Ishikawa (cell line): ENCODE data around the gene KIAA1671.

Experiments
- CEBPB ChIP-seq: IDR thresholded peaks from 2 replicates; pipeline ENCODE4 v1.6.1; 2012
- CREB1 ChIP-seq: IDR thresholded peaks from 2 replicates; pipeline ENCODE4 v1.6.1; 2012; ENCODE audit warnings: low read depth
- EGR1 ChIP-seq: IDR thresholded peaks from 2 replicates; pipeline ENCODE4 v1.6.1; 2012
- EP300 ChIP-seq: IDR thresholded peaks from 2 replicates; pipeline ENCODE4 v1.6.1; 2012; ENCODE audit warnings: borderline replicate concordance
- FOXM1 ChIP-seq: IDR thresholded peaks from 2 replicates; pipeline ENCODE4 v1.6.1; 2012; ENCODE audit warnings: low read depth, borderline replicate concordance
- NFIC ChIP-seq: IDR thresholded peaks from 2 replicates; pipeline ENCODE4 v1.6.1; 2012
- RAD21 ChIP-seq: IDR thresholded peaks from 2 replicates; pipeline ENCODE4 v1.6.1; 2012; ENCODE audit warnings: low read depth
- TAF1 ChIP-seq: IDR thresholded peaks from 2 replicates; pipeline ENCODE4 v1.6.1; 2012; ENCODE audit warnings: low read depth, mild to moderate bottlenecking
- TCF12 ChIP-seq: IDR thresholded peaks from 2 replicates; pipeline ENCODE4 v1.6.1; 2012; ENCODE audit warnings: low read depth
- TEAD4 ChIP-seq: IDR thresholded peaks from 2 replicates; pipeline ENCODE4 v1.6.1; 2012
- YY1 ChIP-seq: IDR thresholded peaks from 2 replicates; pipeline ENCODE4 v1.6.1; 2012; ENCODE audit warnings: low read depth
- ZBTB7A ChIP-seq: IDR thresholded peaks from 2 replicates; pipeline ENCODE4 v1.6.1; 2012; ENCODE audit warnings: low read depth
- TF ChIP-seq, protein P1 (sequence below): IDR thresholded peaks from 2 replicates; pipeline ENCODE4 v1.6.1; 2012; ENCODE audit warnings: low read depth, mild to moderate bottlenecking
- TF ChIP-seq, protein P2 (sequence below): IDR thresholded peaks from 2 replicates; pipeline ENCODE4 v1.6.1; 2012
- TF ChIP-seq, protein P3 (sequence below): IDR thresholded peaks from 2 replicates; pipeline ENCODE4 v1.6.1; 2012

KIAA1671 gene

DNA sequence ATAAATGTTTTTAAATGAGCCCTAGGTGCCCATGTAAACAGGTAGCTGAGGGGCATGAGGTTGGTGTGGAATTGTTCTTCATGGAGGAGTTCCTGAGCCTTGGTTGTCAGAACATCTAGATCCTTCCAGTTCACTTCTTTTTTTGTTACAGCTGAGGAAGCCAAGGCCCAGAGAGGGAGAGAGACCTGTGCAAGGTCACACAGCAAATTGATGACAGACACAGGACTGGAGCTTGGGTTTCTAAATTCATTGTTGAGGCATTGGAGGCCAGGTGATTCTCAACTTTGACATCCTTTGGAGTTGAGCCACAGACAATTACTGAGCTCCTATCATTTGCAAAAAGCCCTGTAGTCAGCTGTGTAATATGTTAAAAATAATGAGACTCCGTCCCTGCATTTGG lies 174.0 kb downstream of the KIAA1671 start:
- no peak for TF ChIP-seq TEAD4
- TF ChIP-seq NFIC = no peak
- no peak for TF ChIP-seq YY1
- no peak for TF ChIP-seq FOXM1
- TF ChIP-seq, protein P1, sequence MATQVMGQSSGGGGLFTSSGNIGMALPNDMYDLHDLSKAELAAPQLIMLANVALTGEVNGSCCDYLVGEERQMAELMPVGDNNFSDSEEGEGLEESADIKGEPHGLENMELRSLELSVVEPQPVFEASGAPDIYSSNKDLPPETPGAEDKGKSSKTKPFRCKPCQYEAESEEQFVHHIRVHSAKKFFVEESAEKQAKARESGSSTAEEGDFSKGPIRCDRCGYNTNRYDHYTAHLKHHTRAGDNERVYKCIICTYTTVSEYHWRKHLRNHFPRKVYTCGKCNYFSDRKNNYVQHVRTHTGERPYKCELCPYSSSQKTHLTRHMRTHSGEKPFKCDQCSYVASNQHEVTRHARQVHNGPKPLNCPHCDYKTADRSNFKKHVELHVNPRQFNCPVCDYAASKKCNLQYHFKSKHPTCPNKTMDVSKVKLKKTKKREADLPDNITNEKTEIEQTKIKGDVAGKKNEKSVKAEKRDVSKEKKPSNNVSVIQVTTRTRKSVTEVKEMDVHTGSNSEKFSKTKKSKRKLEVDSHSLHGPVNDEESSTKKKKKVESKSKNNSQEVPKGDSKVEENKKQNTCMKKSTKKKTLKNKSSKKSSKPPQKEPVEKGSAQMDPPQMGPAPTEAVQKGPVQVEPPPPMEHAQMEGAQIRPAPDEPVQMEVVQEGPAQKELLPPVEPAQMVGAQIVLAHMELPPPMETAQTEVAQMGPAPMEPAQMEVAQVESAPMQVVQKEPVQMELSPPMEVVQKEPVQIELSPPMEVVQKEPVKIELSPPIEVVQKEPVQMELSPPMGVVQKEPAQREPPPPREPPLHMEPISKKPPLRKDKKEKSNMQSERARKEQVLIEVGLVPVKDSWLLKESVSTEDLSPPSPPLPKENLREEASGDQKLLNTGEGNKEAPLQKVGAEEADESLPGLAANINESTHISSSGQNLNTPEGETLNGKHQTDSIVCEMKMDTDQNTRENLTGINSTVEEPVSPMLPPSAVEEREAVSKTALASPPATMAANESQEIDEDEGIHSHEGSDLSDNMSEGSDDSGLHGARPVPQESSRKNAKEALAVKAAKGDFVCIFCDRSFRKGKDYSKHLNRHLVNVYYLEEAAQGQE = no peak
- no peak for TF ChIP-seq CEBPB
- TF ChIP-seq TCF12 = no peak
- no peak for TF ChIP-seq CREB1
- TF ChIP-seq, protein P2, sequence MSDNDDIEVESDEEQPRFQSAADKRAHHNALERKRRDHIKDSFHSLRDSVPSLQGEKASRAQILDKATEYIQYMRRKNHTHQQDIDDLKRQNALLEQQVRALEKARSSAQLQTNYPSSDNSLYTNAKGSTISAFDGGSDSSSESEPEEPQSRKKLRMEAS = no peak
- TF ChIP-seq EP300 = no peak
- TF ChIP-seq, protein P3, sequence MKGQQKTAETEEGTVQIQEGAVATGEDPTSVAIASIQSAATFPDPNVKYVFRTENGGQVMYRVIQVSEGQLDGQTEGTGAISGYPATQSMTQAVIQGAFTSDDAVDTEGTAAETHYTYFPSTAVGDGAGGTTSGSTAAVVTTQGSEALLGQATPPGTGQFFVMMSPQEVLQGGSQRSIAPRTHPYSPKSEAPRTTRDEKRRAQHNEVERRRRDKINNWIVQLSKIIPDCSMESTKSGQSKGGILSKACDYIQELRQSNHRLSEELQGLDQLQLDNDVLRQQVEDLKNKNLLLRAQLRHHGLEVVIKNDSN = no peak
- no peak for TF ChIP-seq ZBTB7A
- TF ChIP-seq EGR1 = no peak

DNA sequence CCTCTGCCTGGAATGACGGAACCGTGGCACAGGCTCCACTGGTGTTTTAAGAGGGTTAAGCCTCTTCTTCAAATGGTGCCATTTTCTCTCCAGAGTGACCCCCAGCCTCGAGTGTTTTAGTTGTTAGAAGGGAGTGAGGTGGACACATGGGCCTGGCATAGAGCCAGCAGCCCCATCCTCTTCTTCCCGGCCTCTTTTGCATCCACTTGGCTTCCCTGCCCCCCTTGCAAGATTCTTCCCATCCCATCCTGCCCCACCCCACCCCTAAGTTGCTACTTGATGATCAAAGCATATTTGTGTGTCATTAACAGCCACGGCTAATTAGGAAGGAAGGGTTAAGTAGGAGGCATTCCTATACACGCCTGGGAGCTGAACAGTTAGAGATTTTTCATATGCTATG lies 174.8 kb downstream of the KIAA1671 start:
- TF ChIP-seq ZBTB7A (no peak), CREB1 (no peak), EGR1 (no peak), EP300 (no peak), RAD21 (no peak), NFIC (no peak), TCF12 (no peak)
- TF ChIP-seq, protein P1 = no peak
- TF ChIP-seq, protein P2 = no peak

DNA sequence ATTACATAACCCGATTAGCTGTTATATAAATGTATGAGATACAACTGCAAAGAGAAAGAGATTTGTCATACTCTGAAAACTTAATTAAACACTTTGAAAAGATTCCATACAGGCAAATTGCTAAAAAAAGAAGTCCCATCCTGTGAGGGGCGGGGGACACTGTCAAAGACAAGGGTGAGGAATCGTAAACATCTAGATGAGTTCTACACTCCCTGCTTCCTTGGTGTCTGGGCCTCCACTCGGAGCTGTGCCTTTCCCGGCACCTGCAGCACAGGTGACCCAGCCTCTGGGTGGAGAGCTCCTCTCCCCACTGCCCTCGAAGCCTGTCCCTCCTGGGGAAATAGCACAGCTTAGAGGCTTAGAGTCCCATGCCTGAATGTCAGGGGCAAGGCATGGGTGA lies 177.9 kb downstream of the KIAA1671 start:
- TF ChIP-seq, protein P2 = no peak
- TF ChIP-seq YY1 (no peak), ZBTB7A (no peak), NFIC (no peak), TEAD4 (no peak), CREB1 (no peak), EP300 (no peak), CEBPB (no peak), FOXM1 (no peak), EGR1 (no peak), TAF1 (no peak)
- TF ChIP-seq, protein P1 = no peak
- TF ChIP-seq, protein P3 = no peak

DNA sequence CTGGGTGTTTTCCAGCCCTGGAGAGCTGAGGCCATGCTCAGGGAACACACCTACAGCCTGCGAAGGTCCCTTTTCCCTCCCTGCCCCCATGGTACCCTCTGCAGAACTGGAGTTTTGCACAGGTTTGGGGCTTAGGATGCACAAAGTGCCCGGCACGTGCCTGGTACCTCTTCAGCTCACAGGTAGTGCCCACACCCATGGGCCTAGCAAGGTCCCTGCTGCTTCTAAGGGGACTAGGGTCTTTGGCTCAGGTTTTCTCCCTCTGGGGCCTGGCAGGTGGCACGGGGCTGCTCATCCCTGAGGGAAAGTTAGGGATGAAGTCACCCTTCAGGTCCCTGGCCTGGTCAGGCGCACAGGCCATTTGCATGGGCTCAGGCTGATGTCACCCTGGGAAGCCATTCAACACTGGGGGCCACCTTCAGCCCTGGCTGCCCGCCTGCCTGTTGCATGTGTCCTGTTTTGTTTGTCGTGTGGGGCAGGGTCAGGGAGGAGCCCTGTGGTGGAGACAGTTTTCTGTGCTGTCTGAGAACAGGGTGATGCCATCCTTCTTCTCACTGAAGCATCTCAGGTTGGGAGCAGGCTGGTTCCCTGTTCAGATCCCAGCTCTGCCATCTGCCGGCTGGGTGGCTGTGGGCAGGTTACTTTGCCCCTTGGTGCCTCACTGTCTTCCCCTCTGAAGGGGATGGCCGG lies 178.8 kb downstream of the KIAA1671 start:
- no peak for TF ChIP-seq FOXM1
- no peak for TF ChIP-seq CREB1
- TF ChIP-seq, protein P1 = no peak
- TF ChIP-seq YY1 = no peak
- no peak for TF ChIP-seq CEBPB
- no peak for TF ChIP-seq RAD21
- TF ChIP-seq, protein P3 = no peak
- TF ChIP-seq ZBTB7A = no peak
- TF ChIP-seq TEAD4 = no peak
- no peak for TF ChIP-seq TCF12
- TF ChIP-seq, protein P2 = no peak
- no peak for TF ChIP-seq EP300
- TF ChIP-seq EGR1 = no peak
- TF ChIP-seq TAF1 = no peak
- no peak for TF ChIP-seq NFIC
